H54 (cell line): ENCODE results near the gene DTWD1.
"Not testable (repeated sequence)": the region's sequence is repeated elsewhere in the genome, so short reads cannot be mapped to it uniquely, and the experiment has no call there.

Experiments used
- DNase-seq: peaks from one replicate; pipeline ENCODE4 v3.0.0; 2011; ENCODE audit warnings: low spot score, mixed read lengths; ENCODE audit not compliant: insufficient read length
- FAIRE-seq: peaks from 3 replicates; lab custom pipeline; 2011; peaks lifted over from hg19 to GRCh38; lab: Jason Lieb, UNC
- POLR2A ChIP-seq: IDR thresholded peaks from 2 replicates; pipeline ENCODE4 v1.6.1; 2011; ENCODE audit warnings: low read depth, mild to moderate bottlenecking, low read length

The DTWD1 gene

GRCh38 chr15:49674370-49674769 lies 53.5 kb downstream of the DTWD1 start:
- no peak for DNase-seq
- no peak for TF ChIP-seq POLR2A
- FAIRE-seq: no peak

- peak; percentile 53 for FAIRE-seq
- peak; percentile 10 for DNase-seq
- no peak for TF ChIP-seq POLR2A
Measured at GRCh38 chr15:49675041-49675440, 54.2 kb downstream of the DTWD1 start.

- DNase-seq (no peak), FAIRE-seq (no peak)
- no peak for TF ChIP-seq POLR2A
Measured at GRCh38 chr15:49678655-49679054, 57.8 kb downstream of the DTWD1 start.

- no peak for TF ChIP-seq POLR2A
- DNase-seq (no peak), FAIRE-seq (no peak)
Measured at GRCh38 chr15:49686599-49686998, 65.8 kb downstream of the DTWD1 start.

- no peak for TF ChIP-seq POLR2A
- FAIRE-seq: no peak
- DNase-seq: no peak
Measured at GRCh38 chr15:49688135-49688790, 67.4 kb downstream of the DTWD1 start.

GRCh38 chr15:49692514-49693090 lies 71.8 kb downstream of the DTWD1 start:
- TF ChIP-seq POLR2A: no peak
- DNase-seq (no peak), FAIRE-seq (no peak)

- TF ChIP-seq POLR2A: no peak
- FAIRE-seq (no peak), DNase-seq (no peak)
Measured at GRCh38 chr15:49693498-49693897, 72.7 kb downstream of the DTWD1 start.

- no peak for DNase-seq
- TF ChIP-seq POLR2A: no peak
- FAIRE-seq: no peak
Measured at GRCh38 chr15:49696433-49696832, 75.6 kb downstream of the DTWD1 start.

GRCh38 chr15:49697121-49697520 lies 76.3 kb downstream of the DTWD1 start:
- FAIRE-seq (no peak), DNase-seq (no peak)
- TF ChIP-seq POLR2A: no peak

GRCh38 chr15:49702982-49703381 lies 82.1 kb downstream of the DTWD1 start:
- not testable (repeated sequence) for FAIRE-seq, DNase-seq
